ENCODE data around the gene SLC24A2.

DNA sequence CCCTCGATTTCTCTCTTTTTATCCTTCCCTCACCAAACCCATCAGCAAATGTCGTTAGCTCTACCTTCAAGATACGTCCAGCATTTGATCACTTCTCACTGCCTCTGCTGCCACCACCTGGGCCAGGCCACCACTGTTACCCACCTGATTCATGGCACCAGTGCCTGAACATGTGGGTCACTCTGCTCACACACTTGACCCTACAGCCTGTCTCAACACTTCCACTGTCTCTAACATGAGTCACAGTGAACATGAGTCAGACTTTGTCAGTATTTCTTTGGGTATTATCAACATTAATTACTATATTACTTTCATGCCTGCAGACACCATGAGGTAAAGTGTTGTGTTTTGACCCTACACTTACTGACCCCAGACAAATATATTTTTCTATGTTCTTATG, 19.6 kb downstream of the SLC24A2 start:
- no peak for TF ChIP-seq YY1 (IDR thresholded peaks at IDR 0.05; ENCODE audit: insufficient read depth, insufficient read length)
- TF ChIP-seq SUZ12 (IDR thresholded peaks at IDR 0.05; ENCODE audit: extremely low read depth, insufficient read depth, insufficient read length), result no peak
